ENCODE data around the gene CEACAM3. TPM values are rescaled to one million over a fixed set of nuclear protein-coding genes. Genes with fewer than 3 reads are reported as not detected.

The CEACAM3 gene
- total and polyA plus RNA-seq, 2 of the 8 experiments (the other 6 are each of a cell fraction or from before 2014, with no cell fraction given) = not detected

DNA sequence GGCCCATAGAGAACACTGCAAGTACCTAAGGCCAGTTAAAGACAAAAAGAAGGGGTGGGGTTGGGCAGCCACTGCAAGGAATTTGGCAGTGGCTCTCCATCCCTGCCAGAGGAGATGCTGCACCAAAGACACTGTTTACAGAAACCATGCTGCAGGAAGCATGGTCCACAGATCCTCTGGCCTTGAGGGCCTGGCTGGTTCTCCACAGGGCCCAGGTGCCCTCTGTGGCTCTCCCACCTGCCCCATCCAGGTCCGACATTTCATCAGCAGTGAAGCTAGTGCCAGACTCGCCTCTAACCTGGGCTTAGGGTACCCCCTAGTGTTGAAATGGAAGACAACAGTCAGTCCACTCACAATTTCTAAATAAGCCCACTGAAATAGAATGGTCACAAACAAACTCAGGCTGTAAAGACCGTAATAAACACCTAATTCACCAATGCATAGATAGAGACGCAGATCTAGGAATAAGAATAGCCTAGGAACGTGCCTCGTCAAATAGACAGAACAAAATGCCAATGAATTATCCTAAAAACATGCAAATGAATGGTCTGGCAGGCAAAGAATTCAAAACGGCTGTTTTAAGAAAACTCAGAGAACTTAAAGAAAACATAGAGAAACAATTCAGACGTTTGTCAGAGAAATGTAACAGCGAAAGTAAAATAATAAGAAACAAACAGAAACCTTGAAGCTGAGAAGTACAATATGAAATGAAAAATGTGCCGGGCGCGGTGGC is 24.8 kb downstream of the CEACAM3 start:
- no peaks in the 10 kb centered on the region for H3K4me1 ChIP-seq (replicated peaks in 1 of 4; ENCODE audit: control insufficient read depth in 3 of 4, insufficient read depth in 4 of 4, low read length in 3 of 4)
- no peak overlapping the region for H4K91ac ChIP-seq (replicated peaks; ENCODE audit: insufficient read length, low read length)
- H3K23ac ChIP-seq (ENCODE audit: insufficient read length) = no peak overlapping the region
- H3K79me2 ChIP-seq (ENCODE audit: control insufficient read depth in 1 of 2, insufficient read depth in 2 of 2, low read length in 2 of 2) = no peaks in the 10 kb centered on the region
- no peaks in the 10 kb centered on the region for H3K23me2 ChIP-seq (ENCODE audit: low read depth, low read length)
- TF ChIP-seq RAD21 (IDR thresholded peaks at IDR 0.05 in 1 of 2, conservative IDR thresholded peaks at IDR 0.05 in 1 of 2; ENCODE audit: low read depth in 2 of 2, low read length in 2 of 2) = peak; percentile 75 to 81
- peak in 2 of 3 experiments; percentile 57 to 73; a peak in 3 of 4 replicates for TF ChIP-seq CTCF (IDR thresholded peaks at IDR 0.05; ENCODE audit: control extremely low read depth in 1 of 3, insufficient read depth in 1 of 3, low read depth in 1 of 3, low read length in 3 of 3)
- no peak for TF ChIP-seq SIN3A (conservative IDR thresholded peaks at IDR 0.05 in 1 of 2, IDR thresholded peaks at IDR 0.05 in 1 of 2; ENCODE audit: low read depth in 1 of 2, low read length in 2 of 2)
- TF ChIP-seq USF2 (IDR thresholded peaks at IDR 0.05; ENCODE audit: low read length) = no peak
- TF ChIP-seq CHD2 (IDR thresholded peaks at IDR 0.05; ENCODE audit: low read length) = no peak
- 67% methylated on average over 12 of the region's 12 CpGs; no CpG with 5 or more reads in 1 of the 2 experiments for WGBS, 2 experiments (ENCODE audit: extremely low coverage in 1 of 2, insufficient coverage in 1 of 2, insufficient read length in 1 of 2, insufficient replicate concordance in 2 of 2, low coverage in 1 of 2, low lambda C conversion rate in 2 of 2, missing lambda C conversion rate in 1 of 2)
- no peak overlapping the region for H2BK20ac ChIP-seq (ENCODE audit: low read length)
- no peaks in the 10 kb centered on the region for H4K20me1 ChIP-seq (replicated peaks in 1 of 2; ENCODE audit: control insufficient read depth in 1 of 2, insufficient read depth in 2 of 2, low read length in 2 of 2)
- peaks cover 13 to 18% of the 10 kb centered on the region in 2 experiments for H3K9me3 ChIP-seq (ENCODE audit: insufficient read depth in 2 of 2, low read depth in 1 of 2, low read length in 1 of 2)
- no peak overlapping the region for H4K8ac ChIP-seq (ENCODE audit: extremely low read depth, insufficient read depth, low read length)
- H4K5ac ChIP-seq (ENCODE audit: insufficient read length, low read depth, low read length) = no peak overlapping the region
- H3K9ac ChIP-seq (replicated peaks in 1 of 4; ENCODE audit: extremely low read depth in 1 of 4, low read depth in 3 of 4, low read length in 3 of 4) = no peak overlapping the region
- H3K4me2 ChIP-seq (ENCODE audit: insufficient read depth in 1 of 2, low read depth in 2 of 2, low read length in 2 of 2) = no peak overlapping the region
- DNase-seq (ENCODE audit: low read depth in 1 of 2, low spot score in 2 of 2) (peak; percentile 27 to 50), FAIRE-seq (peak; percentile 45)
- H3K27me3 ChIP-seq (replicated peaks in 1 of 4; ENCODE audit: control insufficient read depth in 3 of 4, extremely low read depth in 1 of 4, insufficient read depth in 3 of 4, low read length in 3 of 4) = no peaks in the 10 kb centered on the region
- POLR2A ChIA-PET (ENCODE audit: partially characterized antibody) = no interaction called here
- H3K4me3 ChIP-seq (ENCODE audit: extremely low read depth in 1 of 4, insufficient read depth in 2 of 4, low read depth in 3 of 4, low read length in 4 of 4) = no peak overlapping the region
- H3K56ac ChIP-seq (replicated peaks; ENCODE audit: insufficient read length, low read depth, low read length) = no peak overlapping the region
- H2AFZ ChIP-seq (ENCODE audit: low read length) = no peak overlapping the region
- H2BK12ac ChIP-seq (ENCODE audit: low read depth, low read length) = no peak overlapping the region
- H3K36me3 ChIP-seq (ENCODE audit: control insufficient read depth in 2 of 4, insufficient read depth in 4 of 4, low read length in 3 of 4) = no peaks in the 10 kb centered on the region
- no peak overlapping the region for H3K4ac ChIP-seq (replicated peaks; ENCODE audit: insufficient read length, low read depth, low read length)
- H2AK5ac ChIP-seq (ENCODE audit: low read depth, low read length) = no peak overlapping the region
- H3K18ac ChIP-seq (ENCODE audit: extremely low read depth, low read length) = no peak overlapping the region
- H3K27ac ChIP-seq (ENCODE audit: low read depth, low read length) = no peak overlapping the region
- no peak overlapping the region for H2BK5ac ChIP-seq (ENCODE audit: low read depth, low read length)
- no peaks in the 10 kb centered on the region for H3K79me1 ChIP-seq (ENCODE audit: low read depth, low read length)
- CTCF ChIA-PET (ENCODE audit: partially characterized antibody) = interaction anchor here (0.7 to 1.8 kb wide), 2 partner anchors 29 to 179 kb away, joined by 3 to 12 read pairs; no protein-coding TSS in a partner anchor
- H2BK120ac ChIP-seq (replicated peaks; ENCODE audit: low read depth, low read length) = no peak overlapping the region
- H3K14ac ChIP-seq (ENCODE audit: insufficient read length) = no peak overlapping the region
- H2BK15ac ChIP-seq (ENCODE audit: low read length) = no peak overlapping the region

All from H1 (cell line).